HepG2 (cell line): ENCODE measurements around the gene GDPGP1. TPM values are rescaled to one million over a fixed set of nuclear protein-coding genes. Genes with fewer than 3 reads are reported as not detected.

ENCODE experiments used
- PITX1 ChIP-seq: sonication (generic); formaldehyde crosslinking; IDR thresholded peaks from 2 replicates; pipeline ENCODE4 v1.5.1; 2020; ENCODE audit warnings: mild to moderate bottlenecking, missing genetic modification reagents
- SSRP1 ChIP-seq: IDR thresholded peaks from 2 replicates; pipeline ENCODE4 v1.6.1; 2016; ENCODE audit warnings: control low read depth
- ZBTB8A ChIP-seq: sonication (generic); formaldehyde crosslinking; IDR thresholded peaks from 2 replicates; pipeline ENCODE4 v1.4.0; 2020; ENCODE audit warnings: mild to moderate bottlenecking, low read depth, missing genetic modification reagents, borderline replicate concordance
- ZNF274 ChIP-seq: sonication (generic); formaldehyde crosslinking; IDR thresholded peaks from 2 replicates; pipeline ENCODE4 v1.5.1; 2020; ENCODE audit warnings: mild to moderate bottlenecking, missing genetic modification reagents
- ZNF460 ChIP-seq: sonication (generic); formaldehyde crosslinking; IDR thresholded peaks from 2 replicates; pipeline ENCODE4 v1.5.1; 2020; ENCODE audit warnings: missing genetic modification reagents, mild to moderate bottlenecking, borderline replicate concordance
- ZNF567 ChIP-seq: sonication (generic); formaldehyde crosslinking; IDR thresholded peaks from 2 replicates; pipeline ENCODE4 v1.8.1; 2023; ENCODE audit warnings: mild to moderate bottlenecking, missing genetic modification reagents, borderline replicate concordance
- ZNF629 ChIP-seq: sonication (generic); formaldehyde crosslinking; conservative IDR thresholded peaks from 2 replicates; pipeline ENCODE4 v1.5.0; 2020; ENCODE audit warnings: missing genetic modification reagents
- polyA plus RNA-seq, 8 experiments: library from polyadenylated mRNA; depleted of rRNA in 3 of 8; stranded (reverse) in 7 of 8; unstranded in 1 of 8; fragments of >200 nt; fragmentation: Illumina TruSeq in 4 of 8; extraction: Trizol in 4 of 8; gene quantifications; 2 replicates each; pipeline versions ENCODE4 v1.2.1 to v1.2.3, GENCODE V29; 2011 to 2016; ENCODE audit warnings: low read depth in 4 of 8, missing spikeins in 1 of 8, mixed read lengths in 1 of 8; ENCODE audit not compliant: insufficient read depth in 1 of 8
- total RNA-seq, 5 experiments: library from RNA; depleted of rRNA; stranded (reverse); fragments of >200 nt; fragmentation: Illumina TruSeq; extraction: Trizol; gene quantifications; 2 replicates each; pipeline ENCODE4 v1.2.3, GENCODE V29; 2016; ENCODE audit warnings: low read depth in 1 of 5
- TF ChIP-seq, protein P1 (sequence below), 2 experiments: fragments of 450-650 bp in 1 of 2; sonication (generic) in 1 of 2; formaldehyde crosslinking in 1 of 2; IDR thresholded peaks; 2 replicates each; pipeline versions ENCODE4 v1.6.1 to v1.8.0; 2016 to 2022; ENCODE audit warnings: antibody characterized with exemption in 1 of 2, mild to moderate bottlenecking in 1 of 2, missing genetic modification reagents in 1 of 2
- TF ChIP-seq, protein P2 (sequence below): sonication (generic); formaldehyde crosslinking; IDR thresholded peaks from 2 replicates; pipeline ENCODE4 v1.8.0; 2022; ENCODE audit warnings: low read depth, missing genetic modification reagents
- TF ChIP-seq, protein P3 (sequence below): sonication (generic); formaldehyde crosslinking; IDR thresholded peaks from 2 replicates; pipeline ENCODE4 v1.4.0; 2020; ENCODE audit warnings: missing genetic modification reagents, mild to moderate bottlenecking, borderline replicate concordance
- TF ChIP-seq, protein P4 (sequence below): sonication (generic); formaldehyde crosslinking; IDR thresholded peaks from 2 replicates; pipeline ENCODE4 v1.4.0; 2020; ENCODE audit warnings: missing genetic modification reagents, borderline replicate concordance

GDPGP1 gene
- total and polyA plus RNA-seq, 2 of the 13 experiments (the other 11 are each of a cell fraction or from before 2014, with no cell fraction given) = 1.5 to 4.3 TPM

DNA sequence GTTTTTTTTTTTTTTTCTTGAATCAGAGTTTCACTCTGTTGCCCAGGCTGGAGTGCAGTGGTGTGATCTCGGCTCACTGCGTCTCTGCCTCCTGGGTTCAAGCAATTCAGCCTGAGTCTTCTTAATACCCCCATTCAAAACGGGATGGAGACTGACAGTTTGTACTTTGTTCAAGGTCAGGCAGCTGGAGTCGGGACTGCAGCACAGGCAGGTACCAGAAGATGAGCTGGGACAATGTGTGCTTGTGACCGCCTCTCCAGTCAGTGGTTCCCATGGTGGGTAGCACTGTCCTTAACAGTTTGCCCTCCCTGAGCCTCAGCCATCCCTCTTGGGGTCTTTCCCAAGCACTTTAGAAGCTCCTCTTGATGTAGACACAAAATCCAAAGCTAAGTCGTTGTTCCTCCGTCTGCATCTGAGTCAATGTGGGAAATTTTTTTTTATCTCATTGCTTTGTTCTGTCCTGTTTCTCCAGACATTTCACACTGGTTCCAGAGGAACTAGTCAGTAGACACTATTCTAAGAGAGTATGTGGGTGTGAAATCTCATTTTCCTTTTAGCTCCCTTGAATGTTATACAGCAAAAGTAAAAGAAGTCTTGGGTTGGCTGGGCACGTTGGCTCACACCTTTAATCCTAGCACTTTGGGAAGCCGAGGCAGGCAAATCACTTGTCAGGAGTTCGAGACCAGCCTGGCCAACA lies 10.1 kb downstream of the GDPGP1 start (continued):
- TF ChIP-seq, protein P1, sequence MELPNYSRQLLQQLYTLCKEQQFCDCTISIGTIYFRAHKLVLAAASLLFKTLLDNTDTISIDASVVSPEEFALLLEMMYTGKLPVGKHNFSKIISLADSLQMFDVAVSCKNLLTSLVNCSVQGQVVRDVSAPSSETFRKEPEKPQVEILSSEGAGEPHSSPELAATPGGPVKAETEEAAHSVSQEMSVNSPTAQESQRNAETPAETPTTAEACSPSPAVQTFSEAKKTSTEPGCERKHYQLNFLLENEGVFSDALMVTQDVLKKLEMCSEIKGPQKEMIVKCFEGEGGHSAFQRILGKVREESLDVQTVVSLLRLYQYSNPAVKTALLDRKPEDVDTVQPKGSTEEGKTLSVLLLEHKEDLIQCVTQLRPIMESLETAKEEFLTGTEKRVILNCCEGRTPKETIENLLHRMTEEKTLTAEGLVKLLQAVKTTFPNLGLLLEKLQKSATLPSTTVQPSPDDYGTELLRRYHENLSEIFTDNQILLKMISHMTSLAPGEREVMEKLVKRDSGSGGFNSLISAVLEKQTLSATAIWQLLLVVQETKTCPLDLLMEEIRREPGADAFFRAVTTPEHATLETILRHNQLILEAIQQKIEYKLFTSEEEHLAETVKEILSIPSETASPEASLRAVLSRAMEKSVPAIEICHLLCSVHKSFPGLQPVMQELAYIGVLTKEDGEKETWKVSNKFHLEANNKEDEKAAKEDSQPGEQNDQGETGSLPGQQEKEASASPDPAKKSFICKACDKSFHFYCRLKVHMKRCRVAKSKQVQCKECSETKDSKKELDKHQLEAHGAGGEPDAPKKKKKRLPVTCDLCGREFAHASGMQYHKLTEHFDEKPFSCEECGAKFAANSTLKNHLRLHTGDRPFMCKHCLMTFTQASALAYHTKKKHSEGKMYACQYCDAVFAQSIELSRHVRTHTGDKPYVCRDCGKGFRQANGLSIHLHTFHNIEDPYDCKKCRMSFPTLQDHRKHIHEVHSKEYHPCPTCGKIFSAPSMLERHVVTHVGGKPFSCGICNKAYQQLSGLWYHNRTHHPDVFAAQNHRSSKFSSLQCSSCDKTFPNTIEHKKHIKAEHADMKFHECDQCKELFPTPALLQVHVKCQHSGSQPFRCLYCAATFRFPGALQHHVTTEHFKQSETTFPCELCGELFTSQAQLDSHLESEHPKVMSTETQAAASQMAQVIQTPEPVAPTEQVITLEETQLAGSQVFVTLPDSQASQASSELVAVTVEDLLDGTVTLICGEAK (IDR thresholded peaks at IDR 0.05) = no peak
- TF ChIP-seq, protein P1 (CRISPR knock-in tag; IDR thresholded peaks at IDR 0.05) = no peak
- TF ChIP-seq ZNF460 = no peak
- TF ChIP-seq ZNF567 (CRISPR knock-in tag) = no peak
- no peak for TF ChIP-seq PITX1 (CRISPR knock-in tag)
- TF ChIP-seq, protein P2, sequence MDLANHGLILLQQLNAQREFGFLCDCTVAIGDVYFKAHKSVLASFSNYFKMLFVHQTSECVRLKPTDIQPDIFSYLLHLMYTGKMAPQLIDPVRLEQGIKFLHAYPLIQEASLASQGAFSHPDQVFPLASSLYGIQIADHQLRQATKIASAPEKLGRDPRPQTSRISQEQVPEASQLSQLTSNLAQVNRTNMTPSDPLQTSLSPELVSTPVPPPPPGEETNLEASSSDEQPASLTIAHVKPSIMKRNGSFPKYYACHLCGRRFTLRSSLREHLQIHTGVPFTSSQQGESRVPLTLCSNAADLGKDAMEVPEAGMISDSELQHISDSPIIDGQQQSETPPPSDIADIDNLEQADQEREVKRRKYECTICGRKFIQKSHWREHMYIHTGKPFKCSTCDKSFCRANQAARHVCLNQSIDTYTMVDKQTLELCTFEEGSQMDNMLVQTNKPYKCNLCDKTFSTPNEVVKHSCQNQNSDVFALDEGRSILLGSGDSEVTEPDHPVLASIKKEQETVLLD (CRISPR knock-in tag) = no peak
- TF ChIP-seq ZNF629 (CRISPR knock-in tag) = peak; percentile 66
- no peak for TF ChIP-seq ZBTB8A
- TF ChIP-seq, protein P3, sequence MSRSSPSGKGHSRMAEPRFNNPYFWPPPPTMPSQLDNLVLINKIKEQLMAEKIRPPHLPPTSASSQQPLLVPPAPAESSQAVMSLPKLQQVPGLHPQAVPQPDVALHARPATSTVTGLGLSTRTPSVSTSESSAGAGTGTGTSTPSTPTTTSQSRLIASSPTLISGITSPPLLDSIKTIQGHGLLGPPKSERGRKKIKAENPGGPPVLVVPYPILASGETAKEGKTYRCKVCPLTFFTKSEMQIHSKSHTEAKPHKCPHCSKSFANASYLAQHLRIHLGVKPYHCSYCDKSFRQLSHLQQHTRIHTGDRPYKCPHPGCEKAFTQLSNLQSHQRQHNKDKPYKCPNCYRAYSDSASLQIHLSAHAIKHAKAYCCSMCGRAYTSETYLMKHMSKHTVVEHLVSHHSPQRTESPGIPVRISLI (CRISPR knock-in tag) = 0 out of 2 replicates have a peak, but pooled peaks have one; percentile 20
- TF ChIP-seq ZNF274 (CRISPR knock-in tag) = no peak
- TF ChIP-seq SSRP1 = no peak
- TF ChIP-seq, protein P4, sequence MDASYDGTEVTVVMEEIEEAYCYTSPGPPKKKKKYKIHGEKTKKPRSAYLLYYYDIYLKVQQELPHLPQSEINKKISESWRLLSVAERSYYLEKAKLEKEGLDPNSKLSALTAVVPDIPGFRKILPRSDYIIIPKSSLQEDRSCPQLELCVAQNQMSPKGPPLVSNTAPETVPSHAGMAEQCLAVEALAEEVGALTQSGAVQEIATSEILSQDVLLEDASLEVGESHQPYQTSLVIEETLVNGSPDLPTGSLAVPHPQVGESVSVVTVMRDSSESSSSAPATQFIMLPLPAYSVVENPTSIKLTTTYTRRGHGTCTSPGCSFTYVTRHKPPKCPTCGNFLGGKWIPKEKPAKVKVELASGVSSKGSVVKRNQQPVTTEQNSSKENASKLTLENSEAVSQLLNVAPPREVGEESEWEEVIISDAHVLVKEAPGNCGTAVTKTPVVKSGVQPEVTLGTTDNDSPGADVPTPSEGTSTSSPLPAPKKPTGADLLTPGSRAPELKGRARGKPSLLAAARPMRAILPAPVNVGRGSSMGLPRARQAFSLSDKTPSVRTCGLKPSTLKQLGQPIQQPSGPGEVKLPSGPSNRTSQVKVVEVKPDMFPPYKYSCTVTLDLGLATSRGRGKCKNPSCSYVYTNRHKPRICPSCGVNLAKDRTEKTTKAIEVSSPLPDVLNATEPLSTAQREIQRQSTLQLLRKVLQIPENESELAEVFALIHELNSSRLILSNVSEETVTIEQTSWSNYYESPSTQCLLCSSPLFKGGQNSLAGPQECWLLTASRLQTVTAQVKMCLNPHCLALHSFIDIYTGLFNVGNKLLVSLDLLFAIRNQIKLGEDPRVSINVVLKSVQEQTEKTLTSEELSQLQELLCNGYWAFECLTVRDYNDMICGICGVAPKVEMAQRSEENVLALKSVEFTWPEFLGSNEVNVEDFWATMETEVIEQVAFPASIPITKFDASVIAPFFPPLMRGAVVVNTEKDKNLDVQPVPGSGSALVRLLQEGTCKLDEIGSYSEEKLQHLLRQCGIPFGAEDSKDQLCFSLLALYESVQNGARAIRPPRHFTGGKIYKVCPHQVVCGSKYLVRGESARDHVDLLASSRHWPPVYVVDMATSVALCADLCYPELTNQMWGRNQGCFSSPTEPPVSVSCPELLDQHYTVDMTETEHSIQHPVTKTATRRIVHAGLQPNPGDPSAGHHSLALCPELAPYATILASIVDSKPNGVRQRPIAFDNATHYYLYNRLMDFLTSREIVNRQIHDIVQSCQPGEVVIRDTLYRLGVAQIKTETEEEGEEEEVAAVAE (CRISPR knock-in tag) = no peak
